HUES6 (cell line): ENCODE results near the gene MIPOL1.
"Not testable (repeated sequence)": the region's sequence is repeated elsewhere in the genome, so short reads cannot be mapped to it uniquely, and the experiment has no call there.

ENCODE experiments used
- H3K27ac ChIP-seq: 2 replicates; pipeline ENCODE4 v1.7.0; 2013; ENCODE audit warnings: low read depth, mild to moderate bottlenecking, low read length, inconsistent platforms
- H3K27me3 ChIP-seq: 2 replicates; pipeline ENCODE4 v1.6.1; 2013; ENCODE audit warnings: low read length; ENCODE audit not compliant: control insufficient read depth, insufficient read depth
- H3K36me3 ChIP-seq: 2 replicates; pipeline ENCODE4 v1.6.1; 2013; ENCODE audit warnings: low read length; ENCODE audit not compliant: control insufficient read depth, insufficient read depth
- H3K4me1 ChIP-seq: 2 replicates; pipeline ENCODE4 v1.6.1; 2013; ENCODE audit warnings: low read length; ENCODE audit not compliant: control insufficient read depth, insufficient read depth
- H3K4me3 ChIP-seq: 2 replicates; pipeline ENCODE4 v1.5.1; 2013; ENCODE audit warnings: low read depth, low read length
- H3K9ac ChIP-seq: one replicate; pipeline ENCODE4 v1.6.1; 2013; ENCODE audit warnings: mild to moderate bottlenecking, low read length
- H3K9me3 ChIP-seq: 2 replicates; pipeline ENCODE4 v1.6.1; 2013; ENCODE audit warnings: low read depth, low read length; ENCODE audit not compliant: control insufficient read depth, insufficient read depth

The MIPOL1 gene

GRCh38 chr14:37171678-37172023 is 26.1 kb upstream of the MIPOL1 start:
- H3K9me3 ChIP-seq: no peaks in the 10 kb centered on the region
- no peaks in the 10 kb centered on the region for H3K36me3 ChIP-seq
- peaks cover 31% of the 10 kb centered on the region for H3K4me1 ChIP-seq
- H3K4me3 ChIP-seq: peak overlapping the region; percentile 89
- H3K9ac ChIP-seq: peak overlapping the region; percentile 90
- H3K27me3 ChIP-seq: no peaks in the 10 kb centered on the region
- H3K27ac ChIP-seq: peak overlapping the region; percentile 89

GRCh38 chr14:37172024-37172869 is 25.5 kb upstream of the MIPOL1 start, which contains the start of gene SLC25A21:
Gene SLC25A21, minus strand, starts transcription at chr14:37172606.
- H3K27ac ChIP-seq: peak within 1 kb of the TSS; percentile 89
- H3K27me3 ChIP-seq: no peaks in the 10 kb centered on the region
- peak within 1 kb of the TSS; percentile 90 for H3K9ac ChIP-seq
- peaks cover 27% of the 10 kb centered on the region for H3K4me1 ChIP-seq
- H3K4me3 ChIP-seq: peak within 1 kb of the TSS; percentile 89
- H3K36me3 ChIP-seq: no peaks in the 10 kb centered on the region
- H3K9me3 ChIP-seq: no peaks in the 10 kb centered on the region

- H3K4me1 ChIP-seq: peaks cover 20% of the 10 kb centered on the region
- no peaks in the 10 kb centered on the region for H3K36me3 ChIP-seq
- no peaks in the 10 kb centered on the region for H3K9me3 ChIP-seq
- H3K27me3 ChIP-seq: no peaks in the 10 kb centered on the region
- H3K27ac ChIP-seq: peak overlapping the region; percentile 89; the same call in 1 of the 2 replicates
- H3K9ac ChIP-seq: peak overlapping the region; percentile 90
- H3K4me3 ChIP-seq: peak overlapping the region; percentile 89
These were observed 24.7 kb upstream of the MIPOL1 start for GRCh38 chr14:37172936-37173614.

GRCh38 chr14:37179896-37180502 is 17.7 kb upstream of the MIPOL1 start:
- H3K4me1 ChIP-seq: no peaks in the 10 kb centered on the region
- no peak overlapping the region for H3K9ac ChIP-seq
- H3K27me3 ChIP-seq: no peaks in the 10 kb centered on the region
- no peaks in the 10 kb centered on the region for H3K36me3 ChIP-seq
- H3K4me3 ChIP-seq: no peak overlapping the region
- no peak overlapping the region for H3K27ac ChIP-seq
- no peaks in the 10 kb centered on the region for H3K9me3 ChIP-seq

- not testable (repeated sequence) for H3K9ac ChIP-seq, H3K27ac ChIP-seq
These were observed 16.9 kb upstream of the MIPOL1 start for GRCh38 chr14:37180886-37181285.

DNA sequence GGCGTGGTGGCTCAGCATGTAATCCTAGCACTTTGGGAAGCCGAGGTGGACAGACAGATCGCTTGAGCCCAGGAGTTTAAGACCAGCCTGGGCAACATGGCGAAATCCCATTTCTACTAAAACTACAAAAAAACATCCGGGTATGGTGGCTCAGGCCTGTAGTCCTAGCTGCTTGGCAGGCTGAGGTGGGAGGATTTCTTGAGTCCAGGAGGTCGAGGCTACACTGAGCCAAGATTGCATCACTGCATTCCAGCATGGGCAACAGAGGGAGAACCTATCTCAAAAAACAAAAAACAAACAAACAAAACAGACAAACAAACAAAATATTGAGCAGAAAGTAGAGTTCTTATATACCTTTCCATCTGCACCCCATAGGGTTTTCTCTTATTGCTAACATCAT is 16.3 kb upstream of the MIPOL1 start:
- Histone ChIP-seq H3K9ac (no peak overlapping the region), H3K27ac (no peak overlapping the region), H3K4me3 (no peak overlapping the region), H3K9me3 (no peaks in the 10 kb centered on the region), H3K27me3 (no peaks in the 10 kb centered on the region), H3K4me1 (no peaks in the 10 kb centered on the region), H3K36me3 (no peaks in the 10 kb centered on the region)

More at GRCh38 chr14:37180886-37181285, 16.9 kb upstream of the MIPOL1 start:
- H3K27me3 ChIP-seq, H3K9me3 ChIP-seq, H3K4me1 ChIP-seq, H3K4me3 ChIP-seq, H3K36me3 ChIP-seq: not testable (repeated sequence)

- H3K4me3 ChIP-seq, H3K9ac ChIP-seq, H3K4me1 ChIP-seq, H3K36me3 ChIP-seq, H3K9me3 ChIP-seq, H3K27ac ChIP-seq, H3K27me3 ChIP-seq: not testable (repeated sequence)
These were observed 13.2 kb upstream of the MIPOL1 start for GRCh38 chr14:37184520-37184919.

DNA sequence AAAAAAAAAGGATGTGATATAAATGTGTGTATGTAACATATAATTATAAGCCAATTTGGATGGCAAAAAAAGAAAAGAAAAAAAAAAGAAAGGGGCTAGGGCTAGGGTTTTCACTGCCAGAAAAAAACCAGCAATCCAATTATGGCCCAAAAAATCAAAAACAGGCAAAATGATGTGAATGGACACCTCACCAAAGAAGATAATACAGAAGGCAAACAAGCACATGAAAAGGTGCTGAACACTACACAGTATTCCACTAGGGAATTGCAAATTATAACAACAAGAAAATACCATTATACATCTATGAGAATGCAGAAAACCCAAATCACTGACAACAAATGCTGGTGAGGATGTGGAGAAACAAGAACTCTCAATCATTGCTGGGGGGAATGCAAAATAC is 12.1 kb upstream of the MIPOL1 start:
- peaks cover 5% of the 10 kb centered on the region; the same call in 1 of the 2 replicates for H3K4me1 ChIP-seq
- H3K4me3 ChIP-seq: no peak overlapping the region
- H3K36me3 ChIP-seq: no peaks in the 10 kb centered on the region
- H3K9ac ChIP-seq: no peak overlapping the region
- no peaks in the 10 kb centered on the region for H3K9me3 ChIP-seq
- H3K27ac ChIP-seq: no peak overlapping the region
- H3K27me3 ChIP-seq: no peaks in the 10 kb centered on the region

- Histone ChIP-seq H3K36me3 (no peaks in the 10 kb centered on the region), H3K9ac (no peak overlapping the region), H3K4me3 (no peak overlapping the region), H3K4me1 (peaks cover 5% of the 10 kb centered on the region; the same call in 1 of the 2 replicates), H3K9me3 (no peaks in the 10 kb centered on the region), H3K27me3 (no peaks in the 10 kb centered on the region), H3K27ac (no peak overlapping the region)
These were observed 10.9 kb upstream of the MIPOL1 start for GRCh38 chr14:37186865-37187264.

- Histone ChIP-seq H3K27me3 (no peaks in the 10 kb centered on the region), H3K27ac (no peak overlapping the region), H3K4me1 (peaks cover 5% of the 10 kb centered on the region; the same call in 1 of the 2 replicates)
These were observed 10.4 kb upstream of the MIPOL1 start for GRCh38 chr14:37187294-37187693.

More at GRCh38 chr14:37187294-37187693, 10.4 kb upstream of the MIPOL1 start:
- no peaks in the 10 kb centered on the region for H3K36me3 ChIP-seq
- no peaks in the 10 kb centered on the region for H3K9me3 ChIP-seq
- no peak overlapping the region for H3K9ac ChIP-seq
- no peak overlapping the region for H3K4me3 ChIP-seq
